B cell (primary cell): ENCODE data around the gene NWD2. TPM values are rescaled to one million over a fixed set of nuclear protein-coding genes. Genes with fewer than 3 reads are reported as not detected.

ENCODE experiments used
- ATAC-seq: fragments of 200-7000 bp; cut with Tn5 transposase; one replicate; pipeline ENCODE4 v1.10.0; 2021; ENCODE audit warnings: low read depth, mild to moderate bottlenecking, moderate number of reproducible peaks, moderate library complexity
- CTCF ChIA-PET: fragments of 350-600 bp; sonication (Branson Sonifier 250); formaldehyde crosslinking; loops from one replicate; lab custom pipeline; 2021; ENCODE audit warnings: antibody characterized with exemption, inconsistent platforms; lab: Charles Lee
- POLR2A ChIA-PET: fragments of 350-600 bp; sonication (Branson Sonifier 250); formaldehyde crosslinking; loops from one replicate; lab custom pipeline; 2021; ENCODE audit warnings: antibody characterized with exemption; lab: Charles Lee
- DNase-seq: peaks from one replicate; pipeline ENCODE4 v3.0.0; 2013
- H2AFZ ChIP-seq: 2 replicates; pipeline ENCODE4 v1.6.1; 2012; ENCODE audit warnings: mild to moderate bottlenecking, low read depth, low read length; ENCODE audit not compliant: insufficient read depth, poor library complexity, severe bottlenecking
- H3K27ac ChIP-seq, 2 donors: 1 replicate in 1 of 2; 2 replicates in 1 of 2; pipeline ENCODE4 v1.5.1; 2012 to 2013; ENCODE audit warnings: low read length in 2 of 2, mild to moderate bottlenecking in 2 of 2, moderate library complexity in 1 of 2
- H3K27me3 ChIP-seq, 4 experiments: fragments of 200-600 bp in 1 of 4; sonication (generic) in 1 of 4; replicated peaks in 1 of 4; 1 replicate in 2 of 4; 2 replicates in 2 of 4; pipeline versions ENCODE4 v1.6.1 to v1.7.0; 2013 to 2016; ENCODE audit warnings: low read length in 3 of 4, mild to moderate bottlenecking in 2 of 4, mixed read lengths in 1 of 4, moderate library complexity in 1 of 4; ENCODE audit not compliant: insufficient read depth in 4 of 4, control insufficient read depth in 3 of 4; ENCODE audit errors: control extremely low read depth in 1 of 4
- H3K36me3 ChIP-seq, 2 experiments: replicated peaks in 1 of 2; 1 replicate in 1 of 2; 2 replicates in 1 of 2; pipeline versions ENCODE4 v1.6.1 to v1.7.1; 2013; ENCODE audit warnings: low read length in 1 of 2; ENCODE audit not compliant: insufficient read depth in 2 of 2, control insufficient read depth in 1 of 2; ENCODE audit errors: control extremely low read depth in 1 of 2, extremely low read depth in 1 of 2
- H3K4me1 ChIP-seq, 2 donors: fragments of 200-600 bp in 1 of 2; sonication (generic) in 1 of 2; 1 replicate in 1 of 2; 2 replicates in 1 of 2; pipeline versions ENCODE4 v1.5.1 to v1.6.1; 2013 to 2017; ENCODE audit warnings: low read length in 2 of 2; ENCODE audit not compliant: control insufficient read depth in 2 of 2, insufficient read depth in 2 of 2
- H3K4me2 ChIP-seq: replicated peaks from 2 replicates; pipeline ENCODE3; 2012; ENCODE audit warnings: mild to moderate bottlenecking, low read depth, low read length; ENCODE audit not compliant: poor library complexity, severe bottlenecking
- H3K4me3 ChIP-seq, 5 experiments: fragments of 200-600 bp in 1 of 5; sonication (generic) in 1 of 5; 1 replicate in 3 of 5; 2 replicates in 2 of 5; pipeline versions ENCODE4 v1.5.1 to v1.7.0; 2011 to 2016; ENCODE audit warnings: low read length in 4 of 5, mild to moderate bottlenecking in 4 of 5, low read depth in 2 of 5, control low read depth in 1 of 5, moderate library complexity in 1 of 5; ENCODE audit not compliant: insufficient read depth in 1 of 5; ENCODE audit errors: control extremely low read depth in 1 of 5, extremely low read depth in 1 of 5
- H3K79me2 ChIP-seq: fragments of 200-600 bp; sonication (generic); one replicate; pipeline ENCODE4 v1.6.0; 2016; ENCODE audit warnings: low read length; ENCODE audit not compliant: control insufficient read depth, insufficient read depth
- H3K9ac ChIP-seq: fragments of 200-600 bp; sonication (generic); 2 replicates; pipeline ENCODE4 v1.6.1; 2017; ENCODE audit warnings: mild to moderate bottlenecking, low read length, moderate library complexity
- H3K9me3 ChIP-seq, 3 donors: one replicate each; pipeline versions ENCODE4 v1.6.1 to v1.7.1; 2013; ENCODE audit warnings: low read length in 2 of 3; ENCODE audit not compliant: control insufficient read depth in 2 of 3, insufficient read depth in 1 of 3; ENCODE audit errors: control extremely low read depth in 1 of 3
- H4K20me1 ChIP-seq: 2 replicates; pipeline ENCODE4 v1.6.0; 2012; ENCODE audit warnings: mild to moderate bottlenecking, low read length; ENCODE audit not compliant: insufficient read depth, control insufficient read depth, poor library complexity, severe bottlenecking
- H3K27ac Mint-ChIP-seq: one replicate; pipeline ENCODE4 v1.8.0; 2021; ENCODE audit warnings: mixed read lengths
- H3K27me3 Mint-ChIP-seq: one replicate; pipeline ENCODE4 v1.8.0; 2021; ENCODE audit warnings: mixed read lengths
- H3K4me1 Mint-ChIP-seq: one replicate; pipeline ENCODE4 v1.8.0; 2021; ENCODE audit warnings: mixed read lengths
- H3K4me3 Mint-ChIP-seq: one replicate; pipeline ENCODE4 v1.8.0; 2021; ENCODE audit warnings: mixed read lengths
- H3K9me3 Mint-ChIP-seq: one replicate; pipeline ENCODE4 v1.8.0; 2022; ENCODE audit warnings: mixed read lengths; ENCODE audit not compliant: insufficient read depth
- EZH2 ChIP-seq: IDR thresholded peaks from 2 replicates; pipeline ENCODE4 v1.6.1; 2012; ENCODE audit warnings: borderline replicate concordance, low read depth, mild to moderate bottlenecking, moderate library complexity, low read length; ENCODE audit not compliant: insufficient read depth, poor library complexity, severe bottlenecking
- WGBS: methylation state at CpG from one replicate; pipeline ENCODE4 v1.1.5; 2013; ENCODE audit warnings: missing lambda C conversion rate; ENCODE audit not compliant: insufficient coverage; 5-methylcytosine and 5-hydroxymethylcytosine counted together
- intact Hi-C: fragments of 100-400 bp; cut with micrococcal nuclease; formaldehyde crosslinking; loops from one replicate; pipeline ENCODE4 v1.10.0; 2022
- polyA plus RNA-seq: library from polyadenylated mRNA; depleted of rRNA; stranded (reverse); fragments of >200 nt; gene quantifications from 2 replicates; pipeline ENCODE4 v1.2.3, GENCODE V29; 2012
- total RNA-seq, 2 donors: library from RNA; stranded (reverse); fragments of 120-200 nt in 1 of 2; gene quantifications; 1 replicate in 1 of 2; 2 replicates in 1 of 2; pipeline versions ENCODE4 v1.2.3 to v1.2.4, GENCODE V29; 2013 to 2022
- TF ChIP-seq, protein P1 (sequence below): fragments of 200-600 bp; IDR thresholded peaks from one replicate; pipeline ENCODE4 v1.8.0; 2022; ENCODE audit warnings: antibody characterized with exemption, mild to moderate bottlenecking

Gene NWD2
- total and polyA plus RNA-seq, 2 donors (not counting 1 experiment from before 2014, with no cell fraction given) = not detected

DNA sequence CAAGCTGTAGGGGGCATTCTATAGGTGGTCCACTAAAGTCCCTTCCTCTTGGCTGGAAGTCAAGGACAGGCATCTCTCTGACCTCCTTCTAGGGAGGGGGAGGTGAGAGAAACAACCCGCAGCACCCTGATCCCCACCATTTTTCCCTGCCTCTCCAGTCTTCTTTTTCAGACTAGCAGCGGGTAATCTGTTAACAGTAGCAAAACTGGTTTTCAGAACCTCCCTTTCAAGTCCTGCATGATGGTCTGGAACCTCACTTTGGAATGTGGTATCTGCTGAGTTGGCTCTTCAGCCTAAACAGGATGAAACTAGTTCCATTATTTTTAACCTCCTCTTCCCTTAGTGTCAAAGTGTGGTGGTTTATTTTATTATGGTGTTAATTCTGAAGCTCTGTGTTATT, 196.0 kb downstream of the NWD2 start:
- no peak overlapping the region for H3K4me3 Mint-ChIP-seq
- Histone ChIP-seq H3K4me2 (no peak overlapping the region), H4K20me1 (no peaks in the 10 kb centered on the region), H3K9ac (no peak overlapping the region), H3K4me3 (no peak overlapping the region), H3K36me3 (no peaks in the 10 kb centered on the region), H3K27me3 (no peaks in the 10 kb centered on the region), H3K27ac (no peak overlapping the region), H3K4me1 (no peaks in the 10 kb centered on the region), H3K79me2 (no peaks in the 10 kb centered on the region), H2AFZ (no peak overlapping the region), H3K9me3 (no peaks in the 10 kb centered on the region)
- no peaks in the 10 kb centered on the region for H3K4me1 Mint-ChIP-seq
- CTCF ChIA-PET = no interaction called here
- ATAC-seq (no peak), DNase-seq (no peak)
- H3K27ac Mint-ChIP-seq = no peak overlapping the region
- peaks cover 35% of the 10 kb centered on the region for H3K27me3 Mint-ChIP-seq
- TF ChIP-seq EZH2 = no peak
- TF ChIP-seq, protein P1, sequence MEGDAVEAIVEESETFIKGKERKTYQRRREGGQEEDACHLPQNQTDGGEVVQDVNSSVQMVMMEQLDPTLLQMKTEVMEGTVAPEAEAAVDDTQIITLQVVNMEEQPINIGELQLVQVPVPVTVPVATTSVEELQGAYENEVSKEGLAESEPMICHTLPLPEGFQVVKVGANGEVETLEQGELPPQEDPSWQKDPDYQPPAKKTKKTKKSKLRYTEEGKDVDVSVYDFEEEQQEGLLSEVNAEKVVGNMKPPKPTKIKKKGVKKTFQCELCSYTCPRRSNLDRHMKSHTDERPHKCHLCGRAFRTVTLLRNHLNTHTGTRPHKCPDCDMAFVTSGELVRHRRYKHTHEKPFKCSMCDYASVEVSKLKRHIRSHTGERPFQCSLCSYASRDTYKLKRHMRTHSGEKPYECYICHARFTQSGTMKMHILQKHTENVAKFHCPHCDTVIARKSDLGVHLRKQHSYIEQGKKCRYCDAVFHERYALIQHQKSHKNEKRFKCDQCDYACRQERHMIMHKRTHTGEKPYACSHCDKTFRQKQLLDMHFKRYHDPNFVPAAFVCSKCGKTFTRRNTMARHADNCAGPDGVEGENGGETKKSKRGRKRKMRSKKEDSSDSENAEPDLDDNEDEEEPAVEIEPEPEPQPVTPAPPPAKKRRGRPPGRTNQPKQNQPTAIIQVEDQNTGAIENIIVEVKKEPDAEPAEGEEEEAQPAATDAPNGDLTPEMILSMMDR = no peak
- no peaks in the 10 kb centered on the region for H3K9me3 Mint-ChIP-seq
- POLR2A ChIA-PET = no interaction called here
- no CpG with 5 or more reads among the region's 2 CpGs for WGBS
- intact Hi-C loops = no loop called here

DNA sequence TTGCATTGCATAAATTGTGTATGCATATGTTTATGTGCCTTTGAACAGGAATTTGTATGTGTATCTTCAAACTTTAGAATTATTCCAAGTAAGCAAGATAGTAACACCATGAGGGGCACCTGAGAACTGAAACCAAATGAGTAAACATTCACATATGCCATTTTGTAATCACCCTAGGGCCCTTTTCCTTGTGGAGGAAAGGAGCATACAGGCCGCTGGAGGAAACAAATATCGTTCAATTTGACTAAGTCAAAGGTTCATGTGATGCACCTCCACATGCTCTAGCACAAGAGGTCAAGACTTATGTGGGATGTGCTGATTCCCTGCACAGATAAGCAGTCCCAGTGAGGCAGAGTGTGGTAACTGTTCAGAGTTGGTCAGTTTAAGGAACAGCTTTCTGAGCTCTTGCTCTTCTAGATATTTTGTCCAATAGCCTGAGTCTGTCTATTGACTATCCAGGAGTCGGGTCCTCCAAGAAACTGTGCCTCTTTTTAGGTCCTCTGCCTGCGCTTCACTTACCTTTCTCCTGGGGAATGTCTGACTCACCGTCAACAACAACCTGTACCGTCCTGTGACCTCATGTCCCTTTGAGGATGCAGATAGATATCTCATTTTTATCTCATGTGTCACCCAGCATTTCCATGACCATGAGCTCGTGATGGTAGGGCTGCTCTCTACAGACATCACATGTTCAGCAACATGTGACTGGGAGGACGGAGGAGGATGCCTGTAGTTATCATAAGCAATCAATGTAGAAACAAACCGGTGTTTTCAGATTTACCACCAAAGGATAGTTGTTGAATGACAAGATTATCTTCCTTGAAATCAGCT, 196.9 kb downstream of the NWD2 start:
- H3K9ac ChIP-seq = no peak overlapping the region
- no peak for ATAC-seq
- H3K36me3 ChIP-seq = no peaks in the 10 kb centered on the region
- ChIA-PET CTCF (no interaction called here), POLR2A (no interaction called here)
- H3K27me3 ChIP-seq = no peaks in the 10 kb centered on the region
- peaks cover 40% of the 10 kb centered on the region for H3K27me3 Mint-ChIP-seq
- intact Hi-C loops = no loop called here
- TF ChIP-seq EZH2 = no peak
- TF ChIP-seq, protein P1 = no peak
- H3K4me1 Mint-ChIP-seq = no peaks in the 10 kb centered on the region
- no peaks in the 10 kb centered on the region for H3K4me1 ChIP-seq
- H3K9me3 Mint-ChIP-seq = no peaks in the 10 kb centered on the region
- H3K9me3 ChIP-seq = no peaks in the 10 kb centered on the region
- no peaks in the 10 kb centered on the region for H4K20me1 ChIP-seq
- no peak overlapping the region for H3K4me2 ChIP-seq
- 95% methylated on average over 7 of the region's 9 CpGs for WGBS
- DNase-seq = no peak
- no peak overlapping the region for H2AFZ ChIP-seq
- H3K79me2 ChIP-seq = no peaks in the 10 kb centered on the region
- H3K4me3 ChIP-seq = no peak overlapping the region
- no peak overlapping the region for H3K27ac ChIP-seq
- no peak overlapping the region for H3K27ac Mint-ChIP-seq
- H3K4me3 Mint-ChIP-seq = no peak overlapping the region
